MV-4-11 (cell line): Measurements from ENCODE around the gene ACTRT2.

Source experiments
- DNase-seq: peaks from one replicate; lab custom pipeline; 2025; lab: John Stamatoyannopoulos, UW

The ACTRT2 gene

DNA sequence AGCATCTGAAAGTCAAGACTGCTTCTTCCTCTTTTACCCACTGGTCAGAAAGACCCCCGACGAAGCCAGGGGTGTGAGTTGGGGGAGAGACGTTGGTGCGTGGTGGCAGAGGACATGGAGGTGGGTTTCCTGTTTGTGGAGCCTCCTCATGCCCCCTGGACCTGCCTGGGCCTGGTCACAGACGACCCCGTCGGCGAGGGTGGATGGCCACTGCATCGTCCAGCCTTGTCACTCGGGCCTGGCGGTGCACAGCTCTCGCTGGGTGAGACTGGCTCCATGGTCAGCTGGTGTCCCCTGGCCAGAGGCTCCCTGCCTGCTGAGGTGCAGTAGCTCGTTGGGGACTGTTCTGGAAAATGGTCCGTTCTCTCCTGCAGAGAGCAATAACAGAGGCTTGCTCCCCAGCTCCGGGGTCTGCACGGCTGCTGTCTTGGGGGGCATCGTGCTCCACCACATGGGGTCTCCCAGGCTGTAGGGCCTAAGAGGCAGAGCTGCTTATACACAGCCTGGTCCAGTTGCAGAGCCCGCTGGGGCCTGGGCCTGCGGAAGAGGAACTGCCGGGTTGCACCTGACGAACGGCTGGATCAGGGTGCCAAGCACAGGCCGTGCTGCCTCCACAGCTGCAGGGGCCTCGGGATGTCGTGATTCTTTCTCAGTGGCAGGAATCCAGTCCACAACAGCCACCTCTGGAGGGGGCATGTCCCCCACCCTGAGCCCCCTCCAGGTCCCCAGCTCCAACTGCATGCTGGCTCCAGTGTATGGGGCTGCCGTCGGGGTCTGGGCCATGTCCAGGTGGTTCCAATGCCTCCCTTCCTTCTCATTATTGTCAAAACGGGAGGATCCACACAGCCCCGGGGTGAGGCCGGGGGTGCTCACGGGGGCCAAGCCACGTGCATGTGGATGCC is 18.0 kb upstream of the ACTRT2 start:
- no peak for DNase-seq

DNA sequence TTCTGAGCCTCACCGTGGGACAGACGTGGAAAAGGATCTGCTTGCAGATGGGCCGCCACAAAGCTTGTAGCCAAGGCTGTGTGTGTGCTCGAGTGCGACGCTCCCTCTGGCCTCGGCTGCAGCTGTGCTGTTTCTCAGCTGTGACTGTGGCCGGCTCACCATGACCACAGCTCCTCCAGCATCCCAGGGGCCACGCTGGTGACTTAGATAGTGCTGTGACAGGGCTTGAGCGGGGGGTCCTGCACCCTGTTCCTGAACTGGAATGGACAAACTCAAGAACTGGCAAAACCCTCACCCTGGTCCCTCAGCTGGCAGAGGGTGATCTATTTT is 17.4 kb upstream of the ACTRT2 start:
- DNase-seq = no peak

DNA sequence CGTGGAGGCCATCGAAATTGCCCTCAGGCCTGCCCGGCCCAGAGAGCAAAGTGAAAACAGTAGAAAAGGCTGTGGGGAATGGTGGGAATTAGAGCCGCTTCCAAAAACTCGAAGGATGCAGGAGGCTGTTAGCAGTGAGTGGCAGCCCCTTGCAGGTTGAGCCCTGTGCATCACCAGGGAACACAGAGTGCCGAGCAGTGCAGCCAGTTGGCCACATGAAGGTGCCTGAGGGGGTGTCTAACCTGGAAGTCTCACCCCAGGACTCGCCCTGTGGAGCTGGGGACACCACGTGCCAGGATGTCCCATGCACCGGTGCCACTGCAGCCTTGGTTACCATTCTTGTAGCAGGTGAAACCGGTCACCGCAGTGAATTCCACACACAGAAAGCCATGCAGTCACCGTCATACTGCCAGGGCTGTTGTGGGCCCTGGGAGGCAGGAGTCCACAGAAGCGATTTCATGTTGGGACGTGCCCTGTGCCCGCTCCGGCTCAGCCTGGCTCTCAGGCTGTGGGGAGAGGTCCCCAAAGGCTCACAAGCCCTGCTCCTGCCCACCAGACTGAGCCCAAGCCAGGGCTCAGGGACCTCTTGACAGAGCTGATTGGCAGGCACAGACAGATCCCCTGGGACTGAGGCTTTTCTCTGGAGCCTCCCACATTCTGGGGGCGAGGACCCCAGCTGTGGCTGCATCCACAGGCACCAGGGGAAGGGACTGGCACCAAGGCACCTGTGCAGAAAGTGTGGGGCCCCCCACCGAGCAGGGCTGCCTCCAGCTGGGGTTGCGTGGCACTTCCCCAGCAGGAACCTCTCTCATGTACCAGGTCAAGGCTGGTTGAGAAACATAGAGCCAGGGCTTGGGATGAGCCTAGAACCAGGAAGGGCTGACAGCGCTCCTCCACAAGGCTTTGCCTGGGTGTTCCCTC is 16.7 kb upstream of the ACTRT2 start:
- DNase-seq = no peak

DNA sequence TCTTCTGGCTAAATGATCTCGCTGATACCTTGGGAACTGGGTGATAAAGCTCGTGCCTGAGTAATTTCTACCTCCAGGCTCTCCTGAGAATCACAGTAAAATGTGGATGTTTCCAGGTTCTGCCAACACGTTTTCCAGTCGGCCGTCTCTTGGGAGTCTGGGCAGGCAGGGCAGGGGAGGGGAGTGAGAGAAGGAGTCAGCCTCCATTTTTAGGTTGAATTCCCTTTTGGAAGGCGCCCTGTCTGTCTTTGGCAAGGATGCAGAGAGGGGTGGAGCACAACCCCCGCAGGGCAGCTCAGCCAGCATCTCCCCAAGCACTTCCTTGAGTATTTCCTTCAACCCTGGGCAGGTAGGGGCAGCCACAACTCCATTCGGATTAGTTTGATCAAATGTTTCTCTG is 15.5 kb upstream of the ACTRT2 start:
- no peak for DNase-seq

DNA sequence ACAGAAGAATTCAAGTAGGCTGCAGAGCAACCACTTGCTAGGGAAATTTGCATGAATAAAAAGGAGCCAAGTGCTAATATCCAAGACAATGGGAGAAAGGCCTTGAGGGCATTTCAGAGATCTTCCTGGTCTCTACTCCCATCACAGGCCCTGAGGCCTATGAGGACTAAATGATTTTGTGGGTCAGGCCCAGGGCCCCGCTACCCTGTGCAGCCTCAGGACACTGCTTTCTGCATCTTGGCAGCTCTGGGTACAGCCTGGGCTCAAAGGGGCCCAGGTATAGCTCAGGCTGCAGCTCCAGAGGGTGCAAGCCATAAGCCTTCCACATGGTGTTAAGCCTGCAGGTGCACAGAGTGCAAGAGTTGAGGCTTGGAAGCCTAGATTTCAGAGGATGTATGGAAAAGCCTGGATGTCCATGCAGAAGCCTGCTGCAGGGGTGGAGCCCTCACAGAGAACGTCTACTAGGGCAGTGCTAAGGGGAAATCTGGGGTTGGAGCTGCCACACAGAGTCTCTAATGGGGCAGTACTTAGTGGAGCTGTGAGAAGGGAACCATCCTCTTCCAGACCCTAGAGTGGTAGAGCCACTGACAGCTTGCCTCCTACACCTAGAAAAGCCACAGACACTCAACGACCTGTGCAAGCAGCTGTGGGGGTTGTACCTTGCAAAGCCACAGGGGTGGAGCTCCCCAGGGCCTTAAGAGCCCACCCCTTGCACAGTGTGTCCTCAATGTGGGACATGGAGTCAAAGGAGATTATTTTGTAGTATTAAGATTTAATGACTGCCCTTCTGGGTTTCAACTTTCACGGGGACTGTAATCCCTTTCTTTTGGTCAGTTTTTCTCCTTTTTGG is 13.7 kb upstream of the ACTRT2 start:
- DNase-seq = no peak

DNA sequence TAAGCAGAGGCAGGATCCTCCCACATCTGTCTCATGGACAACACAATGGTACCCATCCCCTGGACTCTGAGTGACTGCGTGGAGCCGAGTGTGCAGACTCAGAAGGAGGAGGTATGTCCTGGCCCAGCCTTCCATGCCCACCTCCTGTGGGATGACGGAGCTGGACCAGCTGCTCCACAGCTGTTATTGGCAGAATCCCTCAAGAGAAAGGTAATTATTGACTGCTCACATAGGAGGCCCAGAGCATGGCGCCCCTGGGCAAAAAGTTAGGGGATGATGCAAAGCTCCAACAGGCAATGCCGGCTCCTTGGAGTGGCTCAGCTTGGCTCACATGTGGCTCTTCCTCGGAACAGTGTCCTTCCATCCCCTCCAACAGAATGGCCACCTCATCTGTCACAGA is 12.2 kb upstream of the ACTRT2 start:
- no peak for DNase-seq

DNA sequence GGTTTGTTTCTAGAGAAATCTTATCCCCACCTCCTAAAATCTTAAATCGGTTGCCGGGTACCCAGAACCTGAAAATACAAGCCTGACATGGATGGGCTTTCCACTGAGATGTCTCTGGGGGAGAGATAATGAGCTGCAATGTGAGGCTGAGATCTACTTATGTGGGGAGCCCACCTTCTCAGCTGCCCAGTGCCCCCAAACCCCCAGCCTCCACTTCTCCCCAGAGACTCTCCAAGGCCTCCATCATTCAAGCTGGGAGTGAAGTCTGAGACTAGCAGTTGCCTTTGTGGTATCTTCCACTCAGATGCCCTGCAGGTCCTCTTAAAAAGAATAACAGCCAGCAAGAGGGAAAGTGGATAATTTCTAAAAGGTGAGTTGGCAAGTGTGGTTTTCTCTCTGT is 11.7 kb upstream of the ACTRT2 start:
- no peak for DNase-seq

DNA sequence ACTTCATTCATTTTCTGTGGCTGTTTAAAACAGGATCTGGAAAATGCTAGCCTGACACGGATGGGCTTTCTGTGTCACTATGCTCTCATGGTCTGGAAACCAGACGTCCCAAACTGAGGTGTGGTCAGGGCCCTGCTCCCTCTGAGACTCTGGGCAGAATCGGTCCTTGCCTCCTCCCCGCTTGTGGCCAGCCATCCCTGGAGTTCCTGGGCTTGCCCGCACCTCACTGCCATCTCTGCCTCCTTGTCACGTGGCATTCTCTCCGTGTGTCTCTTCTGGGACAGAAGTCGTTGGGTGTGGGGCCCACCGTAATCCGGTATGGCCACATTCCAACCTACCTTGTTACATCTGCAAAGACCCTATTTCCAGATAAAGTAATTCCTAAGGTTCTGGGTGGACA is 10.1 kb upstream of the ACTRT2 start:
- DNase-seq = no peak

DNA sequence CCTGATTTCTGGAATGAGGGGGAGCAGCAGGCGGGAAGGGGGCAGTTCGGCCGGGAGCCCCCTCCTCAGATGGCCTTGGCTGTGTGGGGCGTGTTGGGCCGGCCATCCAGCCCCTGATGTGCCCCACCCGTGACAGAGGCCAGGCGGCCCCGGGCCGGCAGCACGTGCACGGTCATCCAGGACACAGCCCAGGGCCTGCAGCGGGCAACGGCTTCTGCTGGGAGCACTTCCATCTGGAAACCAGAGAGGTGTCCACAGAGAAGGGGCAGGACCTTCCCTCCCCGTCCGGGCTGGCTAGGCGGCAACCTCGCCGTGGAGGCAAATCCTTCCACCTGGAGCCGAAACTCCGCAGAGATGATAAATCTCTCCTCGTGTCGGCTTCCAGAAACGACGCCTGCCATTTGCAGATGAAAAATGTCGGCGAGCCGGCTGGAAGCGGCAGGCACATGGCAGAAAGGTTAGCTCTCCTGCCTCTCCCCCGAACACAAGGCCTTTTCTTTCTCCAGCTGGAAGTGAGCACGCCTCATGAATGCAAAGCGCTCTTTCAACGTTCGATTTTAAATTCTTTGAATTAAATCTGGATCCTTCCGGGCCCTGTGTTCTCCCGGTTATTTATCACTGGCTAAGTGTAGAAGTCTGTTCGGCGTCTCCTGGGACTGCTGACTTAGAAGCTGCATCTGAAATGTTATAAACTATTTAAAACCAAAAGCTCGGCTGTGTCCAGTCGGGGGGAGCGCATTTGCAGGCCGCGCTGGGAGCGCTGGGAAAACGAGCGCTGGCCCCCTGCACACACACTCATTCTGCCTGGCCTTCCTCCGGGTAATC is 9.4 kb upstream of the ACTRT2 start:
- DNase-seq = no peak

DNA sequence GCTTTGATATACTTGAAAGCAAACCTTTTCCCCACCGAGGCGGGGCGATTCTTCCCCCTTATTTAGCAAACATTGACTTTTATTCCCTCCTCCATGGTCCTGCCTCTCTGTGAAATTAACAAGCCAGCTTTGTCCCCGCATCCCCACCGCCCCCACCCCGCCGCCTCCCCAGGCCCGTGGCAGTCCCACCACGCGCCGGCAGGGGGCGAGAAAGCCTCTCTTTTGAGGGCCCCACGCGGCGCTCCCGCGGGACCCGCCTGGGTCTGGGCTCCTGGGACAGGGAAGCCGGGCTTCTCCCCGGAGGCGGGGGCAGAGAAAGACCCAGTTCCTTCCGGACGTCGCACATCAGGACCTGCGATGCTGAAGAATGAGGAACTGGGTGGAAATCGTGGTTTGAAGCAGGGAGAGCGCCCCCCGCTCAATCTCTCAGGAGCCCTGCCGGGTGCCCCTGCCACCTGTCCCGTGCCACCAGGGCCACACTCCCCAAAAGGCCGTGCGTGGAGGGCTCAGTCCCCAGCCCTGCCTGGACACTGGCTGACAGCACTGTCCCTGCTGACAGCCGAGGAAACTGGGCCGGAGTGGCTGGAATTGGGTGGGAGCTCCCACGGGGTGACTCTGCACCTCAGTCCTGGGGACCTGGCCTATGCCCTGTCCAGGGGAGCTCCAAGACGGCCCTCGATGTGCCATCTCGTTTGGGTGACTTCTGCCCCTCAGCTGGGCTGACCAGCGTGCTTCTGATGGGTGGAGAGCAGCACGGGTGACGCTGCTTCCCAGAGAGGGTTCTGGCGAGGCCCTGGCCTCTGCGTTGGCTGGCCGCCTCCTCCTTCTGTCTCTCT is 8.6 kb upstream of the ACTRT2 start:
- DNase-seq = peak; percentile 4

DNA sequence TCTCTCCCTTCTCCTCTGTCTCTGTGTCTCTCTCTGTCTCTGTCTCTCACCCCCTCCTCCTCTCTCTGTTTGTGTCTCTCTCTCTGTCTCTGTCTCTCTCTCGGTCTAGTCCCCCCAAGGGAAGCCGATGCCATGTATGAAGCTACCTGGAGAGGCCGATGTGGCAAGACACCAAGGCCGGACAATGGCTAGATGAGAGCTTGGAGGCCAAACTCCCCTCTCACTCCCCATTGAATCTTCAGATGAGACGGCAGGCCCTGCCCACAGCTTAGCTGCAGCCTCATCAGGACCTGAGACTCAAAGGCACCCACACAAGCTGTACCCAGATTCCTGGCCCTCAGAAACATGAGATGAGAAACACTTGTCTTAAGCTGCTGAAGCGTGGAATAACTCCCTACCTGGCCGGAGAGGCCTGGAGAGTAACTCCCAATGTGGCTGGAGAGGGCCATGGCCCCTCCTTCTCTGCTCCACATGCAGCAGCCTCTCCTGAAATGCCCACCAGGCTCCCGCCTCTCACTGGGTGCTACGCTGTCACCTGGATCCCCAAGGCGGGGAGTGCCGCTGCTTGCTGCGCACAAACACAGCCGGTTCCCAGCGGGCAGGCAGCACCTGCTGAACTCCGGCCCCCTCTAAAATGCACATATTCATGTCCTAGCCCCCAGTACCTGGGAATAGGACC is 7.8 kb upstream of the ACTRT2 start:
- no peak for DNase-seq

DNA sequence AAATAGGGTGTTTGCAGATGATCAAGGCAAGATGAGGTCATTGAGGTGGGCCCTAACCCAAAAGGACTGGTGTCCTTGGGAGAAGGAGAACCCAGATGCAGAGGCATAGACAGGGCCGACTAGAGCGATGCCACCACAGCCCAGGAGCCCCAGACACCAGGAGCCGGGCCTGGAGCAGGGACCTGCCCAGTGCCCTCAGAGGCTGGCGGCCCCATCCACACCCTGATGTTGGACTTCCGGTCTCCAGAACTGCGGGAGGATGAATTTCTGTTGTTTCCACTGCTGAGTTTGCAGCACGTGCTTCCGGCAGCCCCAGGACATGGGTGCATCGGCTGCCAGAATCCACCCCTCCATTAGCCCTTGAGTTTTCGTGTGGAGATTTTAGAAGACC is 7.2 kb upstream of the ACTRT2 start:
- DNase-seq = no peak

DNA sequence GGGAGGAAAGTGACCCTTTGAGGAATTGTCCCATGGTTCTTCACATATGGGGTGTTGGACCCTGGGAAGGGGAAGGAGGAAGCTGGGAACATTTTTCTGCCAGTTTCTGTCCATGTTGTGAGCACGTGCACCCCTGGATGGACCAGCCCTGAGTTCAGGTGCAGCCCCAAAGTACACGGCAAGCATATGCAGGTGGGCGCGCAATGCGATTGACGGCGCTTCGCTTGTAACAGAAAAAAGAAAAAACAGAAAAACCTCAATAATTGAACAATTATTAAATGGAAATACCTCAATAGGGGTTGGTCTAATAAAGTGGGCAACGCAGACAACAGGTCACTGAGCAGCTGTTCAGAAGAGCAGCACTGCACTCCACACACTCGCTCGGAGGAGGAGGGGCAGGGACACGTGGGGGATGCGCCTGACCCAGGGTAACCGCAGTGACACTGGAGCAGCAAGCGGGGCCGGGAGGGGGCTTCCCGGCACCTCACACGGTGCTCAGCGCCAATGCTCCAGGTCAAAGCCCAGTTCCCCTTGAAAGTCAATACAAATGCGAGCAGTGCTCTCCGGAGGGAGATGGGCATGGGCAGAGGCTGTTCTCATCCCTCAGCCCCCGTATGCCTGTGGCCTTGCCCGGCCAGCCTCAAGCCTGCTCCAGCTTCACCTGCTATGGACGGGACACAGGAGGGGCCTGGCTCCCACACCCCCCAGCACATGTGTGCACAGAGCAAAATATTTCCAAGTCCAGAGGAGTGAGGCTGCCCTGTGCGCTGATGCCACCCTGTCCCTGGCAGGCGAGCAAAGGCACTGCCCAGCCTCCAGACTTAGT is 6.6 kb upstream of the ACTRT2 start:
- no peak for DNase-seq

DNA sequence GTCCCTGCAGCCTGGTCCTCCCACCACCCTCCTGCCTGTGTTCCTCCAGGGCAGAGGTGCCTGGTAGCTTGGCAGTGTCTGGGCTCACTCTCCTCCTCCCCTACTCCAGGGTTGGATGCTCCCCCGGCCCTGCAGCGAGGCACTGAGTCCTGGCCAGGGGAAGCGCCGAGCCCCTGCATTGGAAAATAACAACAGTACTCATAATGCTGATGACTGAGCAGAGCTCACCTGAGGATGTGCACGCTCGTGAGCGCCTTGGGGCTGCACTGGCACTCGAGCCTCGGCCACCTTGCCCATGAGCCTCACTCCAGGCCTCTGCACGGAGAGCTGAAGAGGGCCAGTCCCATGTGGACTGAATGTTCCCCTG is 6.0 kb upstream of the ACTRT2 start:
- no peak for DNase-seq

DNA sequence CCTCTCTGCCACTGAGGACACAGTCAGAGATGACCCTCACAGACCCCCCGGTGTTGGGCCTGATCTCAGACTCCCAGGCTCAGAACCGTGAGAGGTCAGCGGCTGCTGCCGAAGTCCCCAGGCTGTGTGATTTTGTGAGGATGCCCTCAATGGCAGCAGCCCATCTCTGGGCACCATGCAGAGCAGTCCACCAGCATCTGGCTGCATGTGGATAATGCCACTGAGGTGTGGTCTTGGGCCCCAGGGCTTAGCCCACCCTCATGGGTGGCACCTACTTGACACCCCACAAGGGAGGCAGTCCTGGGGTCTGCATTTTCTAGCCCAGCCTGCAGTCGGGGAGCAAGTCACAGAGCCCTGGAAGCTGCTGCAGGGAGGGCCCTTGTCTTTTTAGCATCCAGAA is 5.5 kb upstream of the ACTRT2 start:
- no peak for DNase-seq

DNA sequence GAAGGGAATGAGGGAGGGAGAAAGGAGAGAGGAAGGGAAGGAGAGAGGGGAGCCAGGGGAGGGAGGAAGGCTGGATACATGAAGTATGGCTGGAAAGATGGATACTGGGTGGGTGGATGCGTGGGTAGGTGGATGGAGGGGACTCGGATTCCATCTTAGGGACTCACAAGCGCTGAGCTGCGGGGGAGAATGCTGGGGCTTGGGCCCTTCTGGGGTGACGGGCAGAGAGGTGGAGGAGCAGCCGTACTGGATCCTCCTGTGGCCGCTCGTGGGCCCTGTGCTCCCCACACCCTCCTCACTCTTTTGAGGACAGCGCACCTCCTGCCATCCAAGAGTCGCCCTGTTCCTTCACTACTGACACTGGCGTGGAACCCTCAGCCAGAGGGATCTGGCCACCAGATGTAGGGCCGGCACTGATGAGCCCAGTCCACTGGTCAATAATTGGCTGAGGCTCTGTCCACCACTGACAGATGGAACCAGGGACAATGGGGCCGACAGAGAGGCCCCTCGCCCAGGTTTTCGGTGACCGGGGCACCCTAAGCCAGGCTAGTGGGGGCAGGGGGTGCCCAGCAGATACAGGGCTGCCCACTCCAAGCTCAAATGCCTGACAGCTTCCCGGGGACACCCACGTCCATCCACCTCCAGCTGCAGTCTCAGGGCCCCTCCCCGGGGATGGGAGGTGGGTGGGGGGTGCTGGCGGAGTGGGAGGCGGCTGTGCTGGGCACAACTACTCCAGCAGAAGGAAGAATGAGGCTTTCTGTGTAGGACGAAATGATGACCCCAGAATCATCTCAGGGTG is 4.4 kb upstream of the ACTRT2 start:
- no peak for DNase-seq

DNA sequence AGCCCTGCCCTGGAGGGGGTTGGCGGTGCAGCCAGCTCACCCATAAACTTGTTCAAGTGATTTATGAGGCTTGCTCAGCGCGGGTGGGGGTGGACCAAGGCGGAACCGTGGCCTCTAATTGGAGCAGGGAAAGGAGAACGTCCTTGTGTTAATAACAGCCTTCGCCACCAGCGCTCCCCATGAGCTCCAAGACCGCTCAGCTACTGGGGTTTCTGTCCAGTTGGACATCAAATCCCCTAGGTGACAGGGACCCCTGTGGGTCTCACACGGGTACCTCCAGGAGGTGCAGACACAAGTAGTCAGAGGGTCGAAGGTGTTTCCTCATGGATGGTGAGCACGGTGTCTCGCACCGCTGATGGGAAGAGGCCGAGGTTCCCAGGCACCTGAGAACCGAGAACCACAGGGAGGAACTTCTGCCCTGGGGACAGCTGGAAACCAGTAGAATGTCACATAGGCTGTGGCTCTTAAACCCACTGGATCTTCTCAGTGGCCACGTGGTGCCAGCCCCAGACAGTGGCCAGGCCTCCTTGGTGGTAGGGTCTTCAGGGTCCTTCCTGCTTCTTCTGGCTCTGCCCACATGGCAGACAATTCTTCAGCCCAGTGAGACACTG is 3.7 kb upstream of the ACTRT2 start:
- no peak for DNase-seq

DNA sequence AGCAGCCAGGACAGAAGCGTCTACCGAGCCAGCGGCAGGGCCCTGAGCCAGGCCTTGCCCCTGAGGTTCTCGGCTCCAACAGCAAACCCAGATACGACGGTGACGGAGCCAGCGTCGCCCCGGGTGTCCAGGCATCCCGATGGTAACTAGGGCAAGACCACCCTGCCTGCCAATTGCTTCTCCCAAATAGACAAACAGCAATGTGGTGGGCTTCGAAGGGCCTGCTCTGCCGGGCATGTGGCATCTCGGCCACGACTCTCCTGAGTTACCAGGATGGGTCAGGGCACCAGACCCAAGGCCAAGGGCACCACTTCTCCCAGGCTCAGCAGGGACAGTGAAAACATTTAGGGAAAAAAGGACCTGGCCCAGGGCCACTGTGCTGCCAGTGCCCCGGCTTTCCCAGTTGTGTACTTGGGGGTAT is 3.2 kb upstream of the ACTRT2 start:
- DNase-seq = no peak
